DMS 273 (cell line): Measurements from ENCODE around the gene CELSR1.
A peak's percentile ranks its signal among the peaks of the same experiment; 100 is the strongest.

Source experiments
- DNase-seq: peaks from one replicate; lab custom pipeline; 2025; ENCODE audit not compliant: unreplicated experiment; lab: John Stamatoyannopoulos, UW

The CELSR1 gene

DNA sequence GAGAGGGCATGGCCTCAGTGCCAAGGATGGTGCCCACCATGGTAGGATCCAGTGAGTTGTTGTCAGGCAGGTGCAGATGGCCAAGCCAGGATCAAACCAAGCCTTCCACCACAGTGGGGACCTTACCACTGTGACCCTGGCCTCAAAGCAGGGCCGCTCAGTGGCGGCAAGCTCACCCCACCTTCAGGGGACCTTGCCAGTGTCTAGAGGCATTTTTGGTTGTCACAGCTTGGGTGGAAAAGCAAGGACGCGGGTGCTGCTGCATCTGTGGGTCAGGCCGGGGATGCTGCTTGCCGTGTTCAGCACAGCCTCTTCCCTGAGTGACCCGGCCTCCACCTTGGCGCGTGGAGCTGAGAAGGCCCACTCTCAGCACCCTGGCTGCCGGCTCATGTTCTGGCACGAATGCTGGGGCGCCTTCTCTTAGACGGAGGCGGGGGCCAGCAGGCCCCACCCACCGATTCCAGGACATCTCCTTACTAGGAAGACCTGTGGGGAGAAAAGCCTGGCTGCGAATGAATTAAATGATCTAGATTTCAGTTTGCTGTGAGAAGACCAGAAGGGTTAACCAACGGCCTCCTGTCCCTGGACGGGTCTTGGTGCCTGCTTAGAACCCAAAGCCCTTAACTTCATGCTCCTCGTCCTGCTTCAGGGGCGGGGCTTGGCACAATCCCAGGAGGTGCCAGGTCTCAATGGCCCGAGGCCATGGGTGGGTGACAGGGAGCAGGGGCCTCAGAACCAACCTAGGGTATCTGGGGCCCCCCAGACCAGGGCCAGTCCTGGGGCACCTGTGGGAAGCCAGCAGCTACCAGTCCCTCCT lies 183.0 kb downstream of the CELSR1 start:
- peak; percentile 15 for DNase-seq

DNA sequence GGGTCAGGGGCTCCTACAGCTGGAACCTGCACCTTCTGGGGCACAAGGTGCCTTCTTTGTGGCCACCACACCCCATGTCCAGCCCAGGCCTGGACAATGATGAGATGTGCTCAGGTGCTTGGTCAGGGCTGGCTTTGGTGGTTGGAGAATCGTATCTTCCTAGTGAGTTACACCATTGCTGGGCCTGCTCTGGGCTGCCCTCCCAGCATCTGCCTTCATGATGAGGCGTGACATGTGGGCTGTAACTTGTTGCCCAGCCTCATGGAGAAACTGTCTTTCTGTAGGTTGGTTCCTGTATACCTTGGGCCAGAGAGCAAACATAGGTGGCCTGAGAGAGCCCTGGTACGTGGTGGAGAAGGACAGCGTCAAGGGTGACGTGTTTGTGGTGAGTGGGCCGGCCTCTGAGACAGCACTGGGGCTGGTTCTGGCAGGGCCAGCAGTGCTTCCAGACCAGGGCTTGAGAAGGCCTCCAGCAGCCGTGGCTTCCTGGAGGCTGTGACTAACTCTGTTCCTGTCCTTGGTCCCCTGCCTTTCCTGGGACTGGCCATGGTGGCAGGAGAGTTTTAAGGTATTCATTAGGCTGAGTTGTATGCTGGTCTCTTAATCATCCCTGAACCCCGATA lies 183.8 kb downstream of the CELSR1 start:
- DNase-seq, result peak; percentile 34

DNA sequence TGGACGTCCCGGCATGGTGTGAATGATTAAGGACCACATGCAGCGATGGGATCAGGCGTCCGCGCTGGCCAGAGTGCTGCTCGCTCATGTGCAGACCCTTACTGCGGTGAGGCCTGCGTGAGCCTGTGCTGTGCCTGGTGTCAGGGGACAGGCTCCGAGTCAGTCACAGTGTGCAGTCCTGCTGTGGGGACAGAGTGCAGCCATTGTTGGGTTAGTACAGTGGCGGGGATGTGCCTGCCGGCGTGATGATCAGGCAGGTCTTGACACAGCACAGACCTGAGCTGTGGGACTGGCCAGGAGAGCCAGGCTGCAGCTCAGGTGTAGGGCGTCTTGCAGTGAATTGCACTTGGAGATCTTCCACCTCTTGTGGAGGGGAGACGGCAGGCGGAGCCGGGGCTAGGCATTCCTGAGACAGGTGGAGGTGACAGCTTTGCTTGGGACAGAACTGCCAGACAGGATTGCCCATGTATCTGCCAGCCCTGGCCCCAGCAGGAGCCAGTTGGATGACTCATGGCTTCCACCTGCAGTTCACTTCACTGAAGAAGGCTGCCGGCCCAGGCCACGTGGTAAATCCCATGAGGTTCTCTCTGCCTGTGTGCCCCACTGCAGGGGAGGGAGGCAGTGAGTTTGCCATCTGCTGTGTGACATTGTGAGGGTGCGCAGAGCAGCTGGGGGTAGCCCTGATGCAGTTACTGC lies 184.6 kb downstream of the CELSR1 start:
- peak; percentile 91 for DNase-seq

DNA sequence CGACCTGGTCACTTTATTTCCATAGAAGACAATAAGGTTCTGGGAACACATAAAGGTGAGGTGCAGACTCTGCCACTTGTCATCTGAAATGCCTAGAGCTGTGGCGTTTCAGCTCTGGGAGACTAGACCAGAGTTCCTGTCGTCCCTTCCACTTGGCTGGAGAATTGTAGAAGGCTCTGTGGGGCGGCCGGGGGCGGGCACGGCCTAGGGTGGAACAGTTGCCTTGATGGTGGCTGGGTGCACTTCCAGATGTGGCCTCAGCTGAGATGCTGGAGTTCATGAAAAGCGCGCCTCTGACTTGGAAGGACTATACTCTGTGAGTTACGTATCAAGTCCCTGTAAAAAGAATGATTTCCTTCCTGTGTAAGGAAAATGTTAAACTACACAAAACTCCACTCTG lies 185.1 kb downstream of the CELSR1 start:
- DNase-seq, result no peak

DNA sequence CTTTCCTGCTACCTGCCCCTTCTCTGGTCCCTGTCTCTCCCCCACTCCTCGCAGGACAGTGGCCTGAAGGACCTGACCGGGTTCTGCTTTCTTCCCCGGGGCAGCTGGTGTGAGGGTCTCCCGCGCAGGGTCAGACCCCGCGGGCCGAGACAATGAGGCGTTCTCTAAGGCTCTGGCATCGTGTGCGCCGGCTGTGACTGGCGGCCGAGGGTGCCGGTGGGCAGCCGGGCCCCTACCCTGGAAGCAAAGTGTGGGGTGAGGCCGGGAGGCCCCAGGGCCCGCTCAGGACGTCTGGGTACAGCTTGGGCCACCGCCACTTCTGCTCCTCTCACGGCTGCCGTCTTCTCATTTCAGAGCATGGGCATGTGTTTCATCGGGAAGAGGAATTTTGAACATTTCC lies 185.7 kb downstream of the CELSR1 start:
- DNase-seq, result no peak

DNA sequence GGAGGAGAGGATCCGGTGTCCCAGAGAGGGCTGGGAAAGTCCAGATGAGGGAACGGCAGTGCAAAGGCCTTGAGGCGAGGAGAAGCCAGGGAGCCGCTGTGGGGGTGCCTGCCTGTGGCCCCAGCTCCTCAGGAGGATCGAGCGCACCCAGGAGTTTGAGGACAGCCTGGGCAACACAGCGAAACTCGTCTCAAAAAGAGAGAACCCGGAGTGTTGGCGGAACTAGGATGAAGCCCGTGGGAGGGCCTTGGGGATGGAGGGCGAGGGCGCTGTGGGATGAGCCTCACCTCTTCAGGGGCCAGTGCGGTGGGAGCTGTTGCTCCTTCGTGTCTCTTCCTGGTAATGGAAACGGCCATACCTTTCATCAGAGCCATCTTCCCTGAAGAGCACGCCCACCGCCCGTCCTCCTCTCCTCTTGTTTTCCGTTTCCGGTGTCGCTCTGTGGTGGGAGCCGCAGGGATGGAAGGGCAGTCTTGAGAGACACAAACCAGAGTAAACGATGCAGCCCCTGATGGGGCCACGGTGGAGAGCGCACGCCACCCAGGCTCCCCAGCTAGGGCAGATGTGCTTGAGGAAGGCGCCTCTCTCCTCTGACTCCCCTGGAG lies 186.2 kb downstream of the CELSR1 start:
- no peak for DNase-seq

DNA sequence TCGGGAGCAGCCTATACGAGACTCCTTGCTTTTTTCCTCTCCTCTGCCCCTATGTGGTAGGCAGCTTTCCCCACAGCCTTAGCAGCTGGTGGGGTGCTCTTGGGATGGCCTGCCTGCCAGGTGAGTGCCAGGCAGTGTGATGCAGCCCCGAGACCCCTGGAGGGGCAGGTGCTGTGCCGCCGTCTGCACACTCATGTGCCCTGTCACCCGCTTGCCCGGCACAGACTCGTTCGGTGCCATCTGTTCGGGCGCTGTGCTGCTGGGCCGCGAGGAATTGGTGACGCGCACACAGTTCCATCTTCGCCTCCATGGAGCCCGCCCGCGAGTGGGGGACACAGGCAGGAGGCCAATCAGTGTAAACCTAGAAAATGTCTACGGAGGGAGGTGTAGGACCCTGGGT lies 186.8 kb downstream of the CELSR1 start:
- no peak for DNase-seq

DNA sequence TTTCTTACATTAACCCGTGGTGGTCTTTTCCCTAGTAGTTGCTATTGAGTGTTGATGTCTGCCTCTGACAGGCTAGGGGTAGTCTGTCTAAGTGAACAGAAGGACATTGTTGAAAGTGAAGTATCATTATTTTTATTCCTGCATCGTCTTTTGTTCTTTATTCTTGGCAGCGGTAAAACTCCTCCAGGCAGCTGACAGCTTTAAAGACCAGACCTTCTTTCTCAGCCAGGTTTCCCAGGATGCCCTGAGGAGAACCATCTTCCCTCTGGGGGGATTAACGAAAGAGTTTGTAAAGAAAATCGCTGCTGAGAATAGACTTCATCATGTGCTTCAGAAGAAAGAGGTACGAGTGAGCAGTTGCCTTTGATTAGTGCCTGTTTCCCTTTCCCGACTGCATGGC lies 187.3 kb downstream of the CELSR1 start:
- DNase-seq, result no peak

DNA sequence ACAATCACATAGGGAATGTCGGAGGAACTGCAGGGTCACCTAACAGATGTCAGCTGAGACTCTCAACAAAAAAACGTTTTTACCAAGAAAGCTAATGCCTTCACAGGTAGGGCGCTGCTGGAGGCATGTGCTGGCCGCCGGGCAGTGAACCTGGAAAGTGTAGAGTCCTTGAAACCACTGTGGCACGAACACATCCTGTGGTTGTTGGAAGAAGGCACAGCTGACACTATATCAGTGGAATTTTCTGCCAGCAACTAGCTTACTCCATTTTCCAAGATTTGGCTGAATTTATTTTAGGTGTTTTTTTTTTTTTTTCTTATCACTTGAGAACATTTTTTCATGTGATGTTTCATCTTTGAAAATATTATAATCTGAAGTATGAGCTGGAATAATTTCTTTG lies 187.7 kb downstream of the CELSR1 start:
- no peak for DNase-seq

DNA sequence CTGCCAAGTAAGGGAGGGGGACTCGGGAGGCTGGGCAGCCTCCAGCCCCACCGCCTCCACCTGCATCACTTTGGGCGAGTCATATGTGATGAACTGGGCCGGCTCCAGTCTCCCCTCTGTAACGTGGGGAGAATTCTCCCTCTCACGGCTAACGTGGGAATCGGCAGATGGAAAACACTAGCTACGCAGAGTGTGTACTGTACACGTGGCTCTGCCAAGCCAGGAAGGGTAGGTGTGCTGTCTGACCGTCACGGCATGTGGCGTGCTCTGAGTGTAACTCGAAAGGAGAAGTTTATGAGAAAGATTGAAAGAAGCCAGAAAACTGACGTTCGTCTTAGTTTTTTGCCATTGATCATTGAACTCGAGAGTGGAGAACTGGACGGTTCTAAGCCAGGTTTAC lies 188.2 kb downstream of the CELSR1 start:
- no peak for DNase-seq

DNA sequence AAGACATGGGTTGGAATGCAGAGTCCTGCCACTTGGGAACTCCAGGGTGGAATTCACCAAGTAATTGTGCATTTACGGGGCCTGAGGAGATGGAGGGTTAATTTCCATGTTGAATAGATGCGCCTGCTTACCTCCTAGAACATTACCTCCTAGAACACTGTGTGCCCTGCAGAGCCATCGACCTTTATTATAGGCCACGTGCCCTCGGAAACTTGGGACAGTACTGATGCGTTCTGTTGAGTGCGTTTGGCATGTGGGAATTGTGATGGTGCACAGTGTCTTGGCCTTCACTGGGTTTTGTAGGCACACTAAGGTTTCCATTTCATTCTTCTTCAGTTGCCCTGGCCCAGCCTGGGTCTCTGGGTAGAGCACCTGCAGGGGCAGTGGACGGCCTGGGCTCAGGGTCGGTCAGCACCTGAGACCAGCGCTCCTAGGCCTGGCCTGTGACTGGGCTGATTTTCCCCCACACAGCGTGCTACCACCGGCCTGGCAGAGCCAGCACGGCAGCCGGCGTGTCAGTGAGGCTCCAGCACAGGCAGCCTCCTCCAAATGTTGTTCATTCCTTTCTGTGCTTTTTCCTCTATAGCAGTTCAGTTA lies 189.2 kb downstream of the CELSR1 start:
- no peak for DNase-seq

DNA sequence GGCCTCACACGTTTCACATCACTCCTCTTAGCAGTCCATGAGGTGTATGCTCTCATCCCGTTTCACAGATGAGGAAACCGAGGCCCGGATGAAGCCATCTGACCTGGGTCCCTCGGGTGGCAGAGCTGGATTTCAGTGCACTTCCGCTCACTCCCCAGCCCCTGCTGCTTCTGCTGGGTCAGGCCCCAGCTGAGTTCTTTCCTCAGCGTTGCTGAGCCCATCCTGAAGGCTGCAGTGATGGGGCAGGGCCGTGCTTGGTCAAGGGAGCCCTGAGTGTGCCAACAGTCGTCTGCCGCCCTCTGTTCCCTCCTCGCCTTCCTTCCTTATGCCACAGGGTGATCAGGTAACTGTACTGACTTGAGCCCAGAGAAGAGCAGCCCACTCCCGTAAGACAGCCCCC lies 189.8 kb downstream of the CELSR1 start:
- DNase-seq, result no peak

DNA sequence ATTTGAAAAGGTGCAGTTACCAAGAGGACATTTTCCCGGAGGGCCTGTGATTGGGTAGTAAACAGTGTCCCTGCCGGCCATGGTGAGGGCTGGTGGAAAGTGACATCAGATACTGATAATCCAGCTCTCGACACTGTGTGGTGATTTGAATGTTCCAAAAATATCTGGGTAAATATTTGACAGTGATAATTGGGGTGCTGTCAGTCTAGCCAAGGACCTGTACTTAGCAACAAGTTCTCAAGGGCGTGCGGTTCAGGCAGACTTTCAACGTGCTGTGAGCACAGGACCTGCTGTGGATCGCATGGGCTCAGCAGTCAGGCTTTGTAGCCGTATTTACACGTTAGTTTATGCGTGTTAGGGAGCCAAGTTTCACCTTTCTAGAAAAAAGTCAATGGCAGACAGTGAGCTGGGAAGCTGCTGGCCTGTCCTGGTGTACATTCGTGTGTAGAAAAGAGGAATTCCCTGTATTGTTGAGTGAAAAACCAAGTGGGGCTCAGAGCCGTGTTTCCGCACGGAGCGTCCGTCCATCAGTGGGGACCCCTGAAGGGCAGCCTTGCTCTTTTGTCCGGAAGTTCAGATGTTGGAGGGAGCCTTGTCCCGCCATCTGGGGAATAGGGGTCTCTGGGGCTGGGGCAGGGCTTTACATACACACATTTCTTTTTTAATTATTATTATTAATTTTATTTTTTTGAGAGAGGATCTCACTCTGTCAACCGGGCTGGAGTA lies 190.6 kb downstream of the CELSR1 start:
- no peak for DNase-seq

DNA sequence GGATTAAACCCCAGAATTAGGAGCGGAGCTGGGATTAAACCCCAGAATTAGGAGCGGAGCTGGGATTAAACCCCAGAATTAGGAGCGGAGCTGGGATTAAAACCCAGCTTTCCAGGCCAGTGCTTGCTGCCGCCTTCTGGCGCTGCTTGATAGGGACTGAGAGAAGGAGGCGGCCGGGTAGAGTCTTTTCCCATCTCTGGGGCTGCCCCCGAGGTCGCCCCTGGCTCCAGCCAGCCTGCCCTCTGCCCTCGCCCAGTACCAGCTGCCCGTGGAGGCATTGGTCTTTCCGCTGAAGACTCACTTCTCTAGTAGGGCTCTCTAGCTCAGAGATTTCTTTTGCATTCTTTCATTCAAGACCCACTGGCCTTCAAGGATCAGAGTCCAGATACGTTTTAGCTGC lies 196.7 kb downstream of the CELSR1 start:
- no peak for DNase-seq

DNA sequence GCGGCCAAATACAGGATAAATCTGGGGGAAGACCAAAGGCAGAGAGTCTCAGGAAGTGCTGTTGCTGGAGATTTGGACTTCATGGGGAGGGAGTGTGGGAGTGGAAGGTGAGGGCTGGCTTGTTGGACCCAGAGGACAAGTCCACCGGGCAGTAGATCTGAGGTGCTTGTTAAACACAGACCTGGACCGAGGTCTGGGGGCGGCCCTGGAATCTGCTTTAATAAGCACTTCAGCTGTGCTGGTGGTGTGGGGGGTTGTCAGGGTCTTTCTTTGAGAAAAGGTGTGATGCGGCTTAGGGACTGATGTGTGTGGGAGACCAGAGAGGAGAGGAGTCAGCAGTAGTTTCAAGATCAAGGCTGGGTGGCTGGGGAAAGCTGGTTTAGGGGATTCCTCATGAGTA lies 197.5 kb downstream of the CELSR1 start:
- no peak for DNase-seq

DNA sequence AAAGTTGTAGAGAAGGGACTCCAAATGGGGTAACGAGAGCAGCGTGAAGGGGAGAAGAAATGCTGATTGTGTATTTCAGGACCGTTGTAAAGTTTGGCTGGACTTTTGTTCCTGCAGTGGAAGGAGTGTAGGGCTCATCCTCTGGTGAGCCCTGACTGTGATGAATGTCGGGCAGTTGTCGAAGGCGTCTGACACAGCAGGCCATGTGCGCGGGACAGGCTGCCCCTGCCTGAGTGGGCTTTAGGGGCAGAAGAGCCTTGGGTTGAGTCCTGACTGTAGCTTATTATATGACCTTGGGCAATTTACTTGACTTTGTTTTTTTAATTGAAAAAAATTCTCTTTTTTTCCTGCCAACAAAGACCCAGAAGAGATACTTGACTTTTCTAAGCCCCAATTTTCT lies 198.8 kb downstream of the CELSR1 start:
- DNase-seq, result no peak

DNA sequence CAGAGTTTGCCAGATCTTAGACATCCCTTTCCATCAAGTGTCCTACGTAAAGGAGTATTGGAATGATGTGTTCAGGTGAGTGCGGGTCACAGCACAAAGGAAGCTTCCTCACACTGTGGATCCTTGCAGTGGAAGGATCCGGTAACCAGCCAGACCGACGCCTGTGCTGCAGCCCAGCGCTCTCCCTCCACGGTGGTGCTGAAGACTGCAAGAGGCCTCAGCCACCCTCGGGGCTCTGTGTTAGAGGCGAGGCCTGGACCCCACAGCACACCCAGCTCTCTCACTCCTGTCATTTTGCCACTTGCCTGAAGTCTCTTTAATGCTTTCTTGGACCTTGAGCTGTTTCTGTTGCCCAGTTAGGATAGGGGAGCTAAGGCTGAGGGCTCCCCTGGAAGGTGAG lies 199.6 kb downstream of the CELSR1 start:
- DNase-seq, result no peak

DNA sequence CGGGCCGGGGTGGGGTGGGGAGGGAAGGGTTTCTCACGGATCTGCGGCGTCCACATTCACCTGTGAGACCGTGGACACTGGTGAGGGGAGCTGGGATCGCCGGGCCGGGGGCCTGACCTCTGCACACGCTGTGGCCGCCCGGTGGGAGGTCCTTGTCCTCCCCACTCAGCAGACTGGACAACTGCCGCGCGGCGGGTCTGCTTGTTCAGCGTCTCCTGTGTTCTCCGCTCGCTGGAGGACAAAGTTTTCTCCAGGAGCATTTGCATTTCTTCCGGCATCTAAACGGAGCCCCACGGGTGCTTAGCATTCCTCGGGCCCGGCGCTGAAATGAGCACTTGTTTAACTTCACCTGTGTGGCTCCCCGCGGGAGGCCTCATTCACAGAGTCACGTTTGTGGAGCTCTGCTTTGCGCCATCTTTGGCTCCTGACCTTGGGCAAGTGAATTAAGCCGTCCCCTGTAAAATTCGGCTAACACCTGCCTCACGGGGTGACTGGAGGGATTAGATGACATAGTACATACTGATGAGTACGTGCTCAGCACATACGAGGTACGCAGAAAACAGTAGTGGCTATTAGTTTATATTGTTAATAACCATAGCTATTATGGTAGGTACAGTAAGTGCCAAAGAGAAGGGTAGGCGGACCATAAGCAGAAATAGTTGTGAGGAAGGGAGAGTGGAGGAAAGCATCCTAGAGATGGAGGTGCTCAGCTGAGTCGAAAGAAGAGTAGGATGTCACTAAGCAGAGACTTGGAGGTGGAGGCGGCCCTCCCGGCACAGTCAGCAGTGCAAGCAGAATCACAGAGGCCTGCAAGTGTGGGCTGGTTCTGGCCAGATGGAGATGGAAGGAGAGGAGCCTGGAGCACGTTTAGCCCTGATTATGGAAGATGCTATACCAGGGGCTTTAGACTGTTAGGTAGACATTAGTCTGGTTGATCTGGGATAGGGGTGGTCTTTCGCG lies 201.0 kb downstream of the CELSR1 start:
- DNase-seq, result peak; percentile 45
